ENCODE data around the gene CD38.

GRCh38 chr4:15837591-15837990, 59.5 kb downstream of the CD38 start:
- TF ChIP-seq POLR2A (IDR thresholded peaks at IDR 0.05): no peak
- TF ChIP-seq, protein P1, sequence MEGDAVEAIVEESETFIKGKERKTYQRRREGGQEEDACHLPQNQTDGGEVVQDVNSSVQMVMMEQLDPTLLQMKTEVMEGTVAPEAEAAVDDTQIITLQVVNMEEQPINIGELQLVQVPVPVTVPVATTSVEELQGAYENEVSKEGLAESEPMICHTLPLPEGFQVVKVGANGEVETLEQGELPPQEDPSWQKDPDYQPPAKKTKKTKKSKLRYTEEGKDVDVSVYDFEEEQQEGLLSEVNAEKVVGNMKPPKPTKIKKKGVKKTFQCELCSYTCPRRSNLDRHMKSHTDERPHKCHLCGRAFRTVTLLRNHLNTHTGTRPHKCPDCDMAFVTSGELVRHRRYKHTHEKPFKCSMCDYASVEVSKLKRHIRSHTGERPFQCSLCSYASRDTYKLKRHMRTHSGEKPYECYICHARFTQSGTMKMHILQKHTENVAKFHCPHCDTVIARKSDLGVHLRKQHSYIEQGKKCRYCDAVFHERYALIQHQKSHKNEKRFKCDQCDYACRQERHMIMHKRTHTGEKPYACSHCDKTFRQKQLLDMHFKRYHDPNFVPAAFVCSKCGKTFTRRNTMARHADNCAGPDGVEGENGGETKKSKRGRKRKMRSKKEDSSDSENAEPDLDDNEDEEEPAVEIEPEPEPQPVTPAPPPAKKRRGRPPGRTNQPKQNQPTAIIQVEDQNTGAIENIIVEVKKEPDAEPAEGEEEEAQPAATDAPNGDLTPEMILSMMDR (IDR thresholded peaks at IDR 0.05): no peak

Measured in body of pancreas (tissue), 4 donors.